ENCODE results near the gene NFATC2. TPM values are rescaled to one million over a fixed set of nuclear protein-coding genes. Genes with fewer than 3 reads are reported as not detected.

Gene NFATC2
- total RNA-seq, 1 donor from 2014 or later = 11.0 TPM

GRCh38 chr20:51526106-51526470 lies 16.4 kb downstream of the NFATC2 start:
- ATAC-seq (no peak), DNase-seq (ENCODE audit: low spot score) (no peak)
- intact Hi-C loops (cut with DNase I) = no loop called here

GRCh38 chr20:51525241-51526105 lies 17.0 kb downstream of the NFATC2 start:
- ATAC-seq (peak; percentile 54), DNase-seq (ENCODE audit: low spot score) (no peak)
- intact Hi-C loops (cut with DNase I) = no loop called here

GRCh38 chr20:51523276-51524013 lies 19.1 kb downstream of the NFATC2 start:
- ATAC-seq (no peak), DNase-seq (ENCODE audit: low spot score) (no peak)
- intact Hi-C loops (cut with DNase I) = no loop called here

- DNase-seq (ENCODE audit: low spot score) (no peak), ATAC-seq (no peak)
- intact Hi-C loops (cut with DNase I) = no loop called here
These were observed 20.3 kb downstream of the NFATC2 start for GRCh38 chr20:51522207-51522606.

- no peak for DNase-seq (ENCODE audit: low spot score)
- intact Hi-C loops (cut with DNase I) = no loop called here
- ATAC-seq = no peak
These were observed 24.7 kb downstream of the NFATC2 start for GRCh38 chr20:51517839-51518238.

GRCh38 chr20:51516855-51517254 lies 25.7 kb downstream of the NFATC2 start:
- no peak for ATAC-seq
- intact Hi-C loops (cut with DNase I) = no loop called here
- DNase-seq (ENCODE audit: low spot score) = no peak

- ATAC-seq = no peak
- DNase-seq (ENCODE audit: low spot score) = peak; percentile 36
- intact Hi-C loops (cut with DNase I) = no loop called here
These were observed 27.7 kb downstream of the NFATC2 start for GRCh38 chr20:51514836-51515235.

GRCh38 chr20:51514249-51514648 lies 28.3 kb downstream of the NFATC2 start:
- DNase-seq (ENCODE audit: low spot score) (no peak), ATAC-seq (no peak)
- intact Hi-C loops (cut with DNase I) = no loop called here

GRCh38 chr20:51513545-51513944 lies 29.0 kb downstream of the NFATC2 start:
- intact Hi-C loops (cut with DNase I) = no loop called here
- DNase-seq (ENCODE audit: low spot score) = peak; percentile 18
- ATAC-seq = no peak

- no peak for DNase-seq (ENCODE audit: low spot score)
- intact Hi-C loops (cut with DNase I) = no loop called here
- ATAC-seq = no peak
These were observed 29.9 kb downstream of the NFATC2 start for GRCh38 chr20:51512645-51513044.

GRCh38 chr20:51511861-51512619 lies 30.5 kb downstream of the NFATC2 start:
- intact Hi-C loops (cut with DNase I) = no loop called here
- no peak for DNase-seq (ENCODE audit: low spot score)
- no peak for ATAC-seq

- intact Hi-C loops (cut with DNase I) = no loop called here
- DNase-seq (ENCODE audit: low spot score) = peak; percentile 23
These were observed 31.4 kb downstream of the NFATC2 start for GRCh38 chr20:51510936-51511605.

GRCh38 chr20:51510169-51510568 lies 32.4 kb downstream of the NFATC2 start:
- DNase-seq (ENCODE audit: low spot score) (no peak), ATAC-seq (no peak)
- intact Hi-C loops (cut with DNase I) = no loop called here

More at GRCh38 chr20:51510936-51511605, 31.4 kb downstream of the NFATC2 start:
- ATAC-seq = no peak

- ATAC-seq = no peak
- intact Hi-C loops (cut with DNase I) = no loop called here
- peak; percentile 17 for DNase-seq (ENCODE audit: low spot score)
These were observed 33.3 kb downstream of the NFATC2 start for GRCh38 chr20:51509208-51509607.

GRCh38 chr20:51508780-51509179 lies 33.7 kb downstream of the NFATC2 start:
- DNase-seq (ENCODE audit: low spot score) = no peak
- intact Hi-C loops (cut with DNase I) = no loop called here
- no peak for ATAC-seq

- DNase-seq (ENCODE audit: low spot score) = no peak
- no peak for ATAC-seq
- intact Hi-C loops (cut with DNase I) = no loop called here
These were observed 34.4 kb downstream of the NFATC2 start for GRCh38 chr20:51508158-51508557.

- DNase-seq (ENCODE audit: low spot score) = no peak
- ATAC-seq = peak; percentile 35
- intact Hi-C loops (cut with DNase I) = no loop called here
These were observed 35.1 kb downstream of the NFATC2 start for GRCh38 chr20:51507216-51508036.

- DNase-seq (ENCODE audit: low spot score) = peak; percentile 33
- no peak for ATAC-seq
- intact Hi-C loops (cut with DNase I) = no loop called here
These were observed 35.8 kb downstream of the NFATC2 start for GRCh38 chr20:51506527-51507215.

Measured in sciatic nerve (tissue), 2 donors.